Measurements from ENCODE around the gene DCD.

DCD gene

GRCh38 chr12:54661048-54661447, 12.9 kb upstream of the DCD start:
- Histone ChIP-seq H3K4me3 (ENCODE audit: low read depth in 1 of 2, low read length in 1 of 2) (no peak overlapping the region), H3K27me3 (peaks cover 12% of the 10 kb centered on the region), H3K27ac (no peak overlapping the region), H3K36me3 (no peaks in the 10 kb centered on the region), H3K4me1 (ENCODE audit: control insufficient read depth in 1 of 2, insufficient read depth in 1 of 2, low read depth in 1 of 2, low read length in 1 of 2) (no peaks in the 10 kb centered on the region), H3K9me3 (no peaks in the 10 kb centered on the region)
- TF ChIP-seq CTCF (IDR thresholded peaks at IDR 0.05): no peak

GRCh38 chr12:54660320-54660962, 12.3 kb upstream of the DCD start:
- no peaks in the 10 kb centered on the region for H3K36me3 ChIP-seq
- H3K9me3 ChIP-seq: no peaks in the 10 kb centered on the region
- H3K27ac ChIP-seq: no peak overlapping the region
- no peaks in the 10 kb centered on the region for H3K4me1 ChIP-seq (ENCODE audit: control insufficient read depth in 1 of 2, insufficient read depth in 1 of 2, low read depth in 1 of 2, low read length in 1 of 2)
- TF ChIP-seq CTCF (IDR thresholded peaks at IDR 0.05): no peak
- H3K4me3 ChIP-seq (ENCODE audit: low read depth in 1 of 2, low read length in 1 of 2): no peak overlapping the region
- H3K27me3 ChIP-seq: peaks cover 17% of the 10 kb centered on the region

GRCh38 chr12:54658306-54659264, 10.4 kb upstream of the DCD start:
- Histone ChIP-seq H3K27ac (no peak overlapping the region), H3K4me3 (ENCODE audit: low read depth in 1 of 2, low read length in 1 of 2) (no peak overlapping the region), H3K9me3 (no peaks in the 10 kb centered on the region), H3K36me3 (no peaks in the 10 kb centered on the region), H3K27me3 (peaks cover 27% of the 10 kb centered on the region), H3K4me1 (ENCODE audit: control insufficient read depth in 1 of 2, insufficient read depth in 1 of 2, low read depth in 1 of 2, low read length in 1 of 2) (no peaks in the 10 kb centered on the region)
- no peak for TF ChIP-seq CTCF (IDR thresholded peaks at IDR 0.05)

DNA sequence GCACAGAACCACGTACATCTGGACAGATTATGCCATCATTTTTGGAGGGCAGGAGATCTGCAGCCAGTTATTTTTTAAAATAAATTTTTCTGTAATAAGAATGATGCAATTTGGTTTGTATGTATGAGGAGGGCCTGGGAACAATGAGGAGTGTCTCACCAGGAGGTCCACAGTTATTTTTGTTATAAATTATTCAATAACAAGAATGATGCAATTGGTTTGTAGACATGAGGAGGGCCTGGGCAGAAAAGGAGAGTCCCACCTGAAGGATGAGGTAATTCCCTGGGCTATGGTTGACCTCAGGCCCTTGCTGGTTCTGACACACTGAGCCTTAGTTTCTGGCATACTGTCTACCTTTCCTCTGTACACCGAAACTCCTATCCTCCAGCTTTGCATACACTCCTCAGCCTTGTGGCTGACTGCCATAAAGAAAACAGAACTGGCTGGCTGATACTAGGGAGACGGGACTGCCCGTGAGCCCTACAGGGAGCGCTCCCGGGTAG, 9.0 kb upstream of the DCD start:
- TF ChIP-seq CTCF (IDR thresholded peaks at IDR 0.05): no peak
- no peaks in the 10 kb centered on the region for H3K36me3 ChIP-seq
- no peaks in the 10 kb centered on the region for H3K4me1 ChIP-seq (ENCODE audit: control insufficient read depth in 1 of 2, insufficient read depth in 1 of 2, low read depth in 1 of 2, low read length in 1 of 2)
- no peaks in the 10 kb centered on the region for H3K9me3 ChIP-seq
- no peak overlapping the region for H3K4me3 ChIP-seq (ENCODE audit: low read depth in 1 of 2, low read length in 1 of 2)
- peaks cover 29% of the 10 kb centered on the region for H3K27me3 ChIP-seq
- no peak overlapping the region for H3K27ac ChIP-seq

GRCh38 chr12:54654926-54655325, 6.8 kb upstream of the DCD start:
- Histone ChIP-seq H3K27ac (no peak overlapping the region), H3K27me3 (peaks cover 38% of the 10 kb centered on the region), H3K4me1 (ENCODE audit: control insufficient read depth in 1 of 2, insufficient read depth in 1 of 2, low read depth in 1 of 2, low read length in 1 of 2) (no peaks in the 10 kb centered on the region), H3K36me3 (no peaks in the 10 kb centered on the region), H3K4me3 (ENCODE audit: low read depth in 1 of 2, low read length in 1 of 2) (no peak overlapping the region), H3K9me3 (no peaks in the 10 kb centered on the region)
- no peak for TF ChIP-seq CTCF (IDR thresholded peaks at IDR 0.05)
